Epithelial cell of esophagus (primary cell): ENCODE data around the gene PTPN1.

Experiments
- DNase-seq: peaks from one replicate; pipeline ENCODE4 v3.0.0; 2010; ENCODE audit warnings: low read depth
- H3K4me3 ChIP-seq: 2 replicates; pipeline ENCODE4 v1.5.1; 2011; ENCODE audit warnings: mild to moderate bottlenecking, low read length, control low read depth
- TF ChIP-seq, protein P1 (sequence below): IDR thresholded peaks from 2 replicates; pipeline ENCODE4 v1.5.1; 2011; ENCODE audit warnings: low read depth, mild to moderate bottlenecking, low read length, control low read depth, inconsistent platforms; ENCODE audit not compliant: insufficient read depth; ENCODE audit errors: missing control alignments

The PTPN1 gene

GRCh38 chr20:50467718-50468356, 42.3 kb upstream of the PTPN1 start:
- peak; percentile 66 for DNase-seq
- H3K4me3 ChIP-seq, result no peak overlapping the region
- TF ChIP-seq, protein P1, sequence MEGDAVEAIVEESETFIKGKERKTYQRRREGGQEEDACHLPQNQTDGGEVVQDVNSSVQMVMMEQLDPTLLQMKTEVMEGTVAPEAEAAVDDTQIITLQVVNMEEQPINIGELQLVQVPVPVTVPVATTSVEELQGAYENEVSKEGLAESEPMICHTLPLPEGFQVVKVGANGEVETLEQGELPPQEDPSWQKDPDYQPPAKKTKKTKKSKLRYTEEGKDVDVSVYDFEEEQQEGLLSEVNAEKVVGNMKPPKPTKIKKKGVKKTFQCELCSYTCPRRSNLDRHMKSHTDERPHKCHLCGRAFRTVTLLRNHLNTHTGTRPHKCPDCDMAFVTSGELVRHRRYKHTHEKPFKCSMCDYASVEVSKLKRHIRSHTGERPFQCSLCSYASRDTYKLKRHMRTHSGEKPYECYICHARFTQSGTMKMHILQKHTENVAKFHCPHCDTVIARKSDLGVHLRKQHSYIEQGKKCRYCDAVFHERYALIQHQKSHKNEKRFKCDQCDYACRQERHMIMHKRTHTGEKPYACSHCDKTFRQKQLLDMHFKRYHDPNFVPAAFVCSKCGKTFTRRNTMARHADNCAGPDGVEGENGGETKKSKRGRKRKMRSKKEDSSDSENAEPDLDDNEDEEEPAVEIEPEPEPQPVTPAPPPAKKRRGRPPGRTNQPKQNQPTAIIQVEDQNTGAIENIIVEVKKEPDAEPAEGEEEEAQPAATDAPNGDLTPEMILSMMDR, result no peak

- TF ChIP-seq, protein P1, result no peak
- H3K4me3 ChIP-seq, result no peak overlapping the region
- DNase-seq, result no peak
Measured at GRCh38 chr20:50468378-50468798, 41.8 kb upstream of the PTPN1 start.

DNA sequence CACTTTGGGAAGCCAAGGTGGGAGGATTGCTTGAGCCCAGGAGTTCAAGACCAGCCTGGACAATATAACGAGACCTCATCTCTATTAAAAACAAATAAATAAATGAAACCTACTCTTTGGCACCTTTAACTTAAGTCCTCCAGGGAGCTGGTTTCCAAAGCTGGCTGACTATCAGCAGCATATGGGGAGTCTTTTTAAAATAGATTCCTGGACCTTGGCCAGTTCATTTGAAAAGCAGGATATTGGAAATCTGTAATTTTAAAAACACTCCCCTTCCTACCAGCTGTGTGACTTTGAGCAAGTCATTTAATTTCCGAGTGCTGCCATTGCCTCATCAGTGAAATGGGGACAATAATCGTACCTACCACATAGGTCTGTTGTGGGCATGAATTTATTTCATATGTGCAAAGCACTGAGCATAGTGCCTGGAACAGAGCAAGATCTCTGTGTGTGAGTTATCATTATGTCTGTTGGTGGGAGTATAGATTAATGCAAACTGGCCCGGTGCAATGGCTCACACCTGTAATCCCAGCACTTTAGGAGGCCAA, 40.9 kb upstream of the PTPN1 start:
- no peak for DNase-seq
- H3K4me3 ChIP-seq, result no peak overlapping the region
- TF ChIP-seq, protein P1, result no peak

GRCh38 chr20:50469796-50470195, 40.4 kb upstream of the PTPN1 start:
- TF ChIP-seq, protein P1, result no peak
- no peak overlapping the region for H3K4me3 ChIP-seq

GRCh38 chr20:50470264-50470858, 39.8 kb upstream of the PTPN1 start:
- no peak overlapping the region for H3K4me3 ChIP-seq
- no peak for DNase-seq
- TF ChIP-seq, protein P1, result no peak

More at GRCh38 chr20:50469796-50470195, 40.4 kb upstream of the PTPN1 start:
- DNase-seq, result no peak

DNA sequence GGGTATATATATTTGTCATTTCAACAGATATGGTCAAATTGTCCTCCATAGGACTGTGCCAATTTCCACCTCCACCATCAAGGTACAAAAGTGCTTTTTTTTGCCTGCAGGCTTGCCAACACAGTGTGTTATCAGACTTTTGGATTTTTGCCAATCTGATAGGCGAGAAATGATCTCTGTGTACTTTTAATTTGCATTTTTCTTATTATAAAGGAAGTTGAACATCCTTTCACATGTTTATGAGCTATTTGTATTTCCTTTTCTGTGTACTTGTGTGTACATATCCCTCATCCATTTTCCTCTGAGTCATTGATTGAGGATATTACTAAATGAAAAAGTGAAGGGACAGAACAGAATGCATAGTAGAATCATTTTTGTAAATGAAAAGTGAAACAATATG, 39.0 kb upstream of the PTPN1 start:
- no peak overlapping the region for H3K4me3 ChIP-seq
- TF ChIP-seq, protein P1, result no peak
- DNase-seq, result no peak
